BLaER1 treated with 17β-estradiol and CSF1 and Interleukin-3, amounts not matched to agents 10 nM and 100 nM (cell line): Measurements from ENCODE around the gene LGALS4.
"Not testable (repeated sequence)": the region's sequence is repeated elsewhere in the genome, so short reads cannot be mapped to it uniquely, and the experiment has no call there.

Experiments
- H3K27ac ChIP-seq, 11 experiments: shearing (Covaris generic); formaldehyde crosslinking; 2 replicates each; pipeline ENCODE4 v1.8.1; 2022
- H3K27me3 ChIP-seq, 11 experiments: shearing (Covaris generic); formaldehyde crosslinking; 2 replicates each; pipeline ENCODE4 v1.8.1; 2022
- H3K36me3 ChIP-seq, 11 experiments: shearing (Covaris generic); formaldehyde crosslinking; 2 replicates each; pipeline ENCODE4 v1.8.1; 2022
- H3K4me1 ChIP-seq, 10 experiments: shearing (Covaris generic); formaldehyde crosslinking; 2 replicates each; pipeline ENCODE4 v1.8.1; 2022
- H3K4me2 ChIP-seq, 11 experiments: shearing (Covaris generic); formaldehyde crosslinking; 2 replicates each; pipeline ENCODE4 v1.8.1; 2022
- H3K4me3 ChIP-seq, 10 experiments: shearing (Covaris generic); formaldehyde crosslinking; 2 replicates each; pipeline ENCODE4 v1.8.1; 2022
- H3K9ac ChIP-seq, 11 experiments: shearing (Covaris generic); formaldehyde crosslinking; 2 replicates each; pipeline ENCODE4 v1.8.1; 2022
- H3K9me3 ChIP-seq, 11 experiments: shearing (Covaris generic); formaldehyde crosslinking; replicated peaks in 1 of 11; 2 replicates each; pipeline ENCODE4 v1.8.1; 2022
- H4K20me1 ChIP-seq, 11 experiments: shearing (Covaris generic); formaldehyde crosslinking; 2 replicates each; pipeline ENCODE4 v1.8.1; 2022
- Cebpa-rat ChIP-seq, 11 experiments: shearing (Covaris generic); IDR thresholded peaks; 2 replicates each; pipeline ENCODE4 v1.8.1; 2022

The LGALS4 gene

DNA sequence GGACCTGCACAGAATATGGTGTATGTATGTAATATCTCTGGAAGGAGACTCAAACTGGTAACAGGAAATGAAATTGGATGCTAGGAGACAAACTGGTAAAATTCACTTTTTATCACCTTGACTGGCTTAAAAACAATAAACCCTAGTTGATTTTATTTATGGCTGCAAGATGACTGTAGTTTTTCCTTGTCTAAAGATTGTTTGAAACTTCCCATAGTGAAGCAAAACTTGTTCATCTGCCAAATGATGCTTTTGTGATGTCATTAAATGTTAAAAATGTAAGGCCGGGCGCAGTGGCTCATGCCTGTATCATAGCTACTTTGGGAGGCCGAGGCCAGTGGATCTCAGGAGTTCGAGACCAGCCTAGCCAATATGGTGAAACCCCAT is 21.4 kb upstream of the LGALS4 start:
- Histone ChIP-seq H3K36me3 (peaks cover 47 to 61% (median 56%) of the 10 kb centered on the region in 11 experiments), H3K4me1 (peaks cover 21 to 41% (median 29%) of the 10 kb centered on the region in 10 experiments)

DNA sequence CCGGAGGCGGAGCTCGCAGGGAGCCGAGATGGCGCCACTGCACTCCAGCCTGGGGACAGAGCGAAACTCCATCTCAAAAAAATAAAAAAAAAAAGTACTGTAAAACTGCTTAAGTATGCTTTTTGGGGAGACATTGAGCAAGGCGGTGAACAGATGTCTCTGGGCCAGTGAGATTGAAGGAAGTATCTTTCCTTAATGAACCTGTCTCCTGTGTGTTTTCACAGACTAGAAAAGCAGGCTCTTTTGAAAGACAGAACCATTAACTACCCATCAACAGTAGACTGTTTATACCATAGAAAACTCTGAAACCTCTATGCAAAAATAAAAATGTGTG is 20.3 kb upstream of the LGALS4 start:
- H4K20me1 ChIP-seq, result peaks cover 18 to 35% (median 30%) of the 10 kb centered on the region in 11 experiments; a peak in 21 of 22 replicates
- peak overlapping the region in 10 of 11 experiments; percentile 78 to 97 (median 86); a peak in 17 of 22 replicates for H3K4me2 ChIP-seq
- H3K36me3 ChIP-seq, result peaks cover 47 to 61% (median 55%) of the 10 kb centered on the region in 11 experiments
- H3K4me1 ChIP-seq, result peaks cover 21 to 42% (median 29%) of the 10 kb centered on the region in 10 experiments
- TF ChIP-seq Cebpa-rat (IDR thresholded peaks at IDR 0.05), result no peak
- H3K9ac ChIP-seq, result 0 out of 22 replicates have a peak overlapping the region, but pooled peaks of 1 of the 11 experiments have one; percentile 6
- H3K27ac ChIP-seq, result peak overlapping the region in 7 of 11 experiments; percentile 21 to 90 (median 86); a peak in 9 of 22 replicates
- H3K4me3 ChIP-seq, result no peak overlapping the region
- no peaks in the 10 kb centered on the region for H3K9me3 ChIP-seq
- no peaks in the 10 kb centered on the region for H3K27me3 ChIP-seq

More for the DNA sequence above, 21.4 kb upstream of the LGALS4 start:
- Histone ChIP-seq H3K9ac (no peak overlapping the region), H3K9me3 (no peaks in the 10 kb centered on the region), H3K4me3 (no peak overlapping the region), H4K20me1 (peaks cover 28 to 45% (median 40%) of the 10 kb centered on the region in 11 experiments; a peak in 21 of 22 replicates), H3K4me2 (no peak overlapping the region), H3K27me3 (no peaks in the 10 kb centered on the region), H3K27ac (no peak overlapping the region)
- no peak for TF ChIP-seq Cebpa-rat (IDR thresholded peaks at IDR 0.05)

DNA sequence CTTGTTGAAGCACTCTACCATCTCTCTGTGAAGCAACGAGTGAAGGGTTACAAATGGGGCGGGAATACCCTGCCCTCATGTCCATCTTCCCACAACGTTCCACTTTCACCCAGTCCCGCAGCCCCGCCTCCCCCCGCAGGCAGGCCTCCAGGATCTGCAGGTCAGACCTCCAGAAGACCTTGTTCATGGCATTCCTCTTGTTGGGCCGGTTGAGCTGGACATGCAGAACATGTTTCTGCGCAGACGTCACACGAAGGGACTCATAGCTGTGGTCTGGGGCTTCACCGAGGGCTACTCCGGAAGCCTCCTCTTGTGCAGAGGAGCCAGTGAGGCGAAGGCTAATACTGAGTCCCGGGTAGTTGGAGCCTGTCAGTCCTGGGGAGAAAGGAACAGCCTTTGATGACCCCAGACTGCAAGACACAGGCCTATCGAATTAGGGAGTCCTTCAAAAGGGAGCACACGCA is 18.4 kb upstream of the LGALS4 start:
- H3K9ac ChIP-seq, result peak overlapping the region; percentile 81 to 90 (median 85)
- H3K4me2 ChIP-seq, result peak overlapping the region; percentile 81 to 98 (median 91)
- H3K4me3 ChIP-seq, result peak overlapping the region; percentile 70 to 83 (median 74)
- H3K27ac ChIP-seq, result peak overlapping the region; percentile 71 to 90 (median 81)
- H3K4me1 ChIP-seq, result peaks cover 21 to 42% (median 29%) of the 10 kb centered on the region in 10 experiments
- H3K36me3 ChIP-seq, result peaks cover 41 to 58% (median 50%) of the 10 kb centered on the region in 11 experiments
- H4K20me1 ChIP-seq, result peaks cover 0 to 16% (median 11%) of the 10 kb centered on the region in 11 experiments; a peak in 19 of 22 replicates
- no peaks in the 10 kb centered on the region for H3K9me3 ChIP-seq
- no peaks in the 10 kb centered on the region for H3K27me3 ChIP-seq
- no peak for TF ChIP-seq Cebpa-rat (IDR thresholded peaks at IDR 0.05)

DNA sequence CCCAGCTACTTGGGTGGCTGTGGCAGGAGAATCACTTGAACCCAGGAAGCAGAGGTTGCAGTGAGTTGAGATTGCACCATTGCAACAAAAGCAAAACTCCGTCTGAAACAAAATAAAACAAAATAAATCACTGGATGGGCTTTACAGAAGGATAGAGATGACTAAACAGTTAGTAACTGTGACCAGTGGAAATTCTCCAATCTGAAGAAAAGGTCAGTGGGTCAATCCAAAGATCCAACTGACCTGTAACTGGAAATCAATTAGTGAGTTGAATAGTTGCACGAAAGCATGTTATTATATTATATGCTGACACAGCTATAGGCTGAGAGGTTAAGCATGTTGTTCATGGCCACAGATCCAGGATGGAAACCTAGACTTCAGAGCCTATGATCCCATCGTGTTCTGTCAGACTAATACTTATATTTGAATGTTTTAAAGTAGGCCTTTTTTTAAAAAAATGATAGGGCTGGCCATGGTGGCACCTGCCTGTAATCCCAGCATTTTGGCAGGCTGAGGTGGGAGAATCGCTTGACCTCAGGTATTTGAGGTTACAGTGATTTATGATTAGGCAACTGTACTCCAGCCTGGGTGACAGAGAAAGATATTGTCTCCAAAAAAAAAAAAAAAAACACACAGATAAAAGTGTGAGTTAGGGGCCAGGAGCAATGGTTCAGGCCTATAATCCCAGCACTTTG is 17.4 kb upstream of the LGALS4 start:
- H3K4me3 ChIP-seq, result peak overlapping the region in 3 of 10 experiments; percentile 71 to 83 (median 74); a peak in 4 of 20 replicates
- peak overlapping the region in 2 of 11 experiments; percentile 29 to 42; a peak in 1 of 22 replicates for H3K27ac ChIP-seq
- H3K27me3 ChIP-seq, result no peaks in the 10 kb centered on the region
- peak overlapping the region in 7 of 11 experiments; percentile 82 to 90 (median 86); a peak in 5 of 22 replicates for H3K9ac ChIP-seq
- H3K36me3 ChIP-seq, result peaks cover 33 to 58% (median 50%) of the 10 kb centered on the region in 11 experiments
- peaks cover 0 to 7% (median under 1%) of the 10 kb centered on the region in 11 experiments; a peak in 5 of 22 replicates for H4K20me1 ChIP-seq
- H3K4me1 ChIP-seq, result peaks cover 21 to 42% (median 29%) of the 10 kb centered on the region in 10 experiments
- no peaks in the 10 kb centered on the region for H3K9me3 ChIP-seq
- TF ChIP-seq Cebpa-rat (IDR thresholded peaks at IDR 0.05), result no peak
- H3K4me2 ChIP-seq, result peak overlapping the region; percentile 81 to 98 (median 91)

DNA sequence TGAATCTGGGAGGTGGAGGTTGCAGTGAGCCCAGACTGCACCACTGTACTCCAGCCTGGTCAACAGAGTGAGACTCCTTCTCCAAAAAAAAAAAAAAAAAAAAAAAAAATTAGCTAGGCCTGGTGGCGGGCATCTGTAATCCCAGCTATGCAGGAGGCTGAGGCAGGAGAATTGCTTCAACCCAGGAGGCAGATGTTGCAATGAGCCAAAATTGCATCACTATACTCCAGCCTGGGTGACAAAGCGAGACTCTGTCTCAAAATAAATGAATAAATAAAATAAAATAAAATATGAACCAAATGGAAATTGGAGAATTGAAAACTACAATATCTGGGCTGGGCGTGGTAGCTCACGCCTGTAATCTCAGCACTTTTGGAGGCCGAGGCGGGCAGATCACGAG is 16.5 kb upstream of the LGALS4 start:
- H4K20me1 ChIP-seq, H3K9me3 ChIP-seq, H3K9ac ChIP-seq, H3K4me2 ChIP-seq, H3K27me3 ChIP-seq, H3K4me3 ChIP-seq: not testable (repeated sequence)
- peak in 4 of 11 experiments; percentile 12 to 65 (median 46); a peak in 5 of 22 replicates for TF ChIP-seq Cebpa-rat (IDR thresholded peaks at IDR 0.05)
- H3K36me3 ChIP-seq, result peaks cover 39 to 62% (median 53%) of the 10 kb centered on the region in 11 experiments
- H3K4me1 ChIP-seq, result peaks cover 21 to 42% (median 29%) of the 10 kb centered on the region in 10 experiments
- H3K27ac ChIP-seq, result peak overlapping the region in 4 of 11 experiments; percentile 17 to 42 (median 26); a peak in 5 of 22 replicates

DNA sequence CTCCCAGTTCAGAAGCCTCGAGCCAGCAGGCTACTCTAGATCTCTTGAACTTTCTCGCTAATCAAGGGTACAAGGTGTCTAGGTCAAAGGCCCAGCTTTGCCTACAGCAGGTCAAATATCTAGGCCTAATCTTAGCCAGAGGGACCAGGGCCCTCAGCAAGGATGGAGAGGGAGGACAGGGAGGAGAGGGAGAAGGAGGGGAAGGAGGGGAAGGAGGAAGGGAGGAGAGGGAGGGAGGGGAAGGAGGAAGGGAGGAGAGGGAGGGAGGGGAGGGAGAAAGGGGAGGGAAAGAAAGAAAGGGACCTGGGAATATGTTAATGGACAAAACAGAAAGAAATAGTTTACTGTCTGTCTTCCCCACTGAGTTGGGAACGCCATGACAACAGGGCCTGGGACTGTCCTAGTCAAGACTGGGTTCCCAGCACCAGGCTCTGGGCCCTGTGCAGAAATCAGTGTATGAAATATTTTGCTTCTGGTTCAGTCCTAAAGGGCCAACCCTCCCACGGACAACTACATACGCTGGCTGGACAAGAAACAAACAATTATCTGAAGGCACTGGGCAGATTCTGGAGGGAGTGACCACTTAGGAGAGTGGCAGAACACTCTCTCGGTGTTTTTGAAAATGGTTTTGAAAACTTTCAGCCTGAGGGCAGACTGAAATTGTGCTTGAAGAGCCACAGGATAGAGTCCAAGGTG is 14.3 kb upstream of the LGALS4 start:
- Histone ChIP-seq H3K4me3 (no peak overlapping the region), H3K27me3 (no peaks in the 10 kb centered on the region), H4K20me1 (no peaks in the 10 kb centered on the region), H3K9ac (peak overlapping the region in 1 of 11 experiments; percentile 25; a peak in 2 of 22 replicates), H3K9me3 (peaks cover 7 to 23% (median 15%) of the 10 kb centered on the region in 11 experiments), H3K27ac (no peak overlapping the region), H3K4me2 (no peak overlapping the region), H3K36me3 (peaks cover 56 to 84% (median 72%) of the 10 kb centered on the region in 11 experiments), H3K4me1 (peaks cover 10 to 27% (median 16%) of the 10 kb centered on the region in 10 experiments)
- no peak for TF ChIP-seq Cebpa-rat (IDR thresholded peaks at IDR 0.05)

DNA sequence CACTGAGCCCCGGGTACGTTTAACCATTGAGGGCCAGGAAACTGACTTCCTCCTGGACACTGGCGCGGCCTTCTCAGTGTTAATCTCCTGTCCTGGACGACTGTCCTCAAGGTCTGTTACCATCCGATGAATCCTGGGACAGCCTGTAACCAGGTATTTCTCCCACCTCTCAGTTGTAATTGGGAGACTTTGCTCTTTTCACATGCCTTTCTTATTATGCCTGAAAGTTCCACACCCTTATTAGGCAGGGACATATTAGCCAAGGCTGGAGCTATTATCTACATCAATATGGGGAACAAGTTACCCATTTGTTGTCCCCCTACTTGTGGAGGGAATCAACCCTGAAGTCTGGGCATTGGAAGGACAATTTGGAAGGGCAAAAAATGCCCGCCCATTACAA is 13.2 kb upstream of the LGALS4 start:
- peaks cover 5 to 22% (median 12%) of the 10 kb centered on the region in 10 experiments for H3K4me1 ChIP-seq
- not testable (repeated sequence) for H3K9ac ChIP-seq, H3K4me2 ChIP-seq

DNA sequence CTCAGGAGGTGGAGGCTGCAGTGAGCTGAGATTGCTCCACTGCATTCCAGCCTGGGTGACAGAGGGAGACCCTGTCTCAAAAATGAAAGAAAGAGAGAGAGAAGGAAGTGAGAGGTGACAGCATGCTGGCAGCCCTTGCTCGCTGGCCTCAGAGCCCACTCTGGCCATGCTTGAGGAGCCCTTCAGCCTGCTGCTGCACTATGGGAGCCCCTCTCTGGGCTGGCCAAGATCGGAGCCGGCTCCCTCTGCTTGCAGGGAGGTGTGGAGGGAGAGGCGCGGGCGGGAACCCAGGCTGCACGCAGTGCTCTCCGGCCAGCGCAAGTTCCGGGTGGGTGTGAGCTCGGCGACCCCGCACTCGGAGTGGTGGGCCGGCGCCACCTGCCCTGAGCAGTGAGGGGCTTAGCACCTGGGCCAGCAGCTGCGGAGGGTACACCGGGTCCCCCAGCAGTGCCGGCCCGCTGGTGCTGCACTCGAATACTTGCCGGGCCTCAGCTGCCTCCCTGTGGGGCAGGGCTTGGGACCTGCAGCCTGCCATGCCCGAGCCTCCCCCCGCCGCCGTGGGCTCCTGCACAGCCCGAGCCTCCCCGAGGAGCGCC is 8.6 kb upstream of the LGALS4 start:
- peaks cover 7 to 23% (median 15%) of the 10 kb centered on the region in 11 experiments for H3K9me3 ChIP-seq
- H3K4me1 ChIP-seq, H3K27ac ChIP-seq, H3K4me2 ChIP-seq, H3K9ac ChIP-seq, H3K4me3 ChIP-seq, H3K27me3 ChIP-seq: not testable (repeated sequence)
- H4K20me1 ChIP-seq, result peaks cover 0 to 15% (median 0%) of the 10 kb centered on the region in 11 experiments; a peak in 5 of 22 replicates
- peaks cover 52 to 93% (median 75%) of the 10 kb centered on the region in 11 experiments for H3K36me3 ChIP-seq

More for the DNA sequence above, 13.2 kb upstream of the LGALS4 start:
- H3K4me3 ChIP-seq, H3K27ac ChIP-seq, H3K27me3 ChIP-seq, H4K20me1 ChIP-seq: not testable (repeated sequence)
- Histone ChIP-seq H3K9me3 (peaks cover 7 to 23% (median 15%) of the 10 kb centered on the region in 11 experiments), H3K36me3 (peaks cover 62 to 94% (median 81%) of the 10 kb centered on the region in 11 experiments)
